H1 (cell line): ENCODE data around the gene FGFR2. TPM values are rescaled to one million over a fixed set of nuclear protein-coding genes. Genes with fewer than 3 reads are reported as not detected.

ENCODE experiments used
- CTCF ChIA-PET: fragments of 300-600 bp; sonication (Branson Sonifier 250); formaldehyde crosslinking; loops from one replicate; lab custom pipeline; 2021; ENCODE audit not compliant: partially characterized antibody; lab: Charles Lee
- POLR2A ChIA-PET: fragments of 300-600 bp; sonication (Branson Sonifier 250); formaldehyde crosslinking; loops from one replicate; lab custom pipeline; 2021; ENCODE audit warnings: inconsistent platforms; ENCODE audit not compliant: partially characterized antibody; lab: Charles Lee
- DNase-seq, 2 experiments: peaks; one replicate each; pipeline versions ENCODE4 v3.0.0 to v3.0.0-alpha.2; 2010 to 2022; ENCODE audit warnings: low spot score in 2 of 2, low read depth in 1 of 2, mixed read lengths in 1 of 2
- FAIRE-seq: peaks from 2 replicates; lab custom pipeline; 2011; peaks lifted over from hg19 to GRCh38; lab: Jason Lieb, UNC
- H2AFZ ChIP-seq: 2 replicates; pipeline ENCODE4 v1.8.1; 2012; ENCODE audit warnings: low read length, inconsistent platforms
- H2AK5ac ChIP-seq: 2 replicates; pipeline ENCODE4 v1.6.1; 2013; ENCODE audit warnings: low read depth, low read length
- H2BK120ac ChIP-seq: replicated peaks from 2 replicates; pipeline ENCODE3; 2013; ENCODE audit warnings: low read depth, low read length, inconsistent platforms
- H2BK12ac ChIP-seq: 2 replicates; pipeline ENCODE4 v1.6.1; 2013; ENCODE audit warnings: low read depth, low read length
- H2BK15ac ChIP-seq: 2 replicates; pipeline ENCODE4 v1.6.1; 2013; ENCODE audit warnings: low read length
- H2BK20ac ChIP-seq: 2 replicates; pipeline ENCODE4 v1.6.1; 2013; ENCODE audit warnings: low read length
- H2BK5ac ChIP-seq: 2 replicates; pipeline ENCODE4 v1.6.1; 2013; ENCODE audit warnings: low read depth, low read length
- H3K14ac ChIP-seq: 2 replicates; pipeline ENCODE4 v1.6.1; 2013; ENCODE audit warnings: inconsistent platforms; ENCODE audit not compliant: insufficient read length
- H3K18ac ChIP-seq: 2 replicates; pipeline ENCODE4 v1.6.1; 2013; ENCODE audit warnings: low read length; ENCODE audit errors: extremely low read depth
- H3K23ac ChIP-seq: 2 replicates; pipeline ENCODE4 v1.6.1; 2013; ENCODE audit warnings: inconsistent platforms; ENCODE audit not compliant: insufficient read length
- H3K23me2 ChIP-seq: 2 replicates; pipeline ENCODE4 v1.6.1; 2013; ENCODE audit warnings: low read depth, low read length
- H3K27ac ChIP-seq: 2 replicates; pipeline ENCODE4 v1.6.1; 2011; ENCODE audit warnings: low read depth, low read length, inconsistent platforms
- H3K27me3 ChIP-seq, 4 experiments: replicated peaks in 1 of 4; 1 replicate in 1 of 4; 2 replicates in 3 of 4; pipeline versions ENCODE4 v1.6.1 to v1.8.1; 2011 to 2013; ENCODE audit warnings: low read length in 3 of 4, mild to moderate bottlenecking in 3 of 4, inconsistent platforms in 2 of 4, mixed read lengths in 2 of 4, moderate library complexity in 1 of 4; ENCODE audit not compliant: control insufficient read depth in 3 of 4, insufficient read depth in 3 of 4; ENCODE audit errors: extremely low read depth in 1 of 4
- H3K36me3 ChIP-seq, 4 experiments: 2 replicates each; pipeline versions ENCODE4 v1.6.1 to v1.8.1; 2011 to 2013; ENCODE audit warnings: mild to moderate bottlenecking in 4 of 4, low read length in 3 of 4, moderate library complexity in 2 of 4, control low read depth in 1 of 4, inconsistent platforms in 1 of 4; ENCODE audit not compliant: insufficient read depth in 4 of 4, control insufficient read depth in 2 of 4
- H3K4ac ChIP-seq: replicated peaks from 2 replicates; pipeline ENCODE3; 2013; ENCODE audit warnings: low read length, low read depth, mixed read lengths, inconsistent platforms; ENCODE audit not compliant: insufficient read length
- H3K4me1 ChIP-seq, 4 experiments: replicated peaks in 1 of 4; 1 replicate in 1 of 4; 2 replicates in 3 of 4; pipeline versions ENCODE4 v1.6.1 to v1.8.1; 2011 to 2013; ENCODE audit warnings: low read length in 3 of 4, inconsistent platforms in 2 of 4, mixed read lengths in 1 of 4; ENCODE audit not compliant: insufficient read depth in 4 of 4, control insufficient read depth in 3 of 4
- H3K4me2 ChIP-seq, 2 experiments: 2 replicates each; pipeline versions ENCODE4 v1.6.1 to v1.8.1; 2011 to 2013; ENCODE audit warnings: low read depth in 2 of 2, low read length in 2 of 2, control low read depth in 1 of 2, inconsistent platforms in 1 of 2, mild to moderate bottlenecking in 1 of 2; ENCODE audit not compliant: insufficient read depth in 1 of 2
- H3K4me3 ChIP-seq, 4 experiments: fragments of 200-600, 300-600 bp in 1 of 4; sonication (generic), shearing (Covaris generic), sonication (Bioruptor Twin) in 1 of 4; 2 replicates each; pipeline versions ENCODE4 v1.5.1 to v1.8.1; 2011 to 2016; ENCODE audit warnings: low read length in 4 of 4, low read depth in 3 of 4, control low read depth in 2 of 4, inconsistent platforms in 2 of 4, mild to moderate bottlenecking in 2 of 4, mixed read lengths in 1 of 4, moderate library complexity in 1 of 4; ENCODE audit not compliant: insufficient read depth in 2 of 4; ENCODE audit errors: extremely low read depth in 1 of 4
- H3K56ac ChIP-seq: replicated peaks from 2 replicates; pipeline ENCODE3; 2013; ENCODE audit warnings: low read depth, mild to moderate bottlenecking, mixed read lengths, low read length, inconsistent platforms; ENCODE audit not compliant: insufficient read length
- H3K79me1 ChIP-seq: 2 replicates; pipeline ENCODE4 v1.6.1; 2013; ENCODE audit warnings: low read depth, low read length, control low read depth
- H3K79me2 ChIP-seq, 2 experiments: 2 replicates each; pipeline versions ENCODE4 v1.6.1 to v1.8.1; 2012 to 2013; ENCODE audit warnings: low read length in 2 of 2, mild to moderate bottlenecking in 2 of 2, inconsistent platforms in 1 of 2; ENCODE audit not compliant: insufficient read depth in 2 of 2, control insufficient read depth in 1 of 2
- H3K9ac ChIP-seq, 4 experiments: replicated peaks in 1 of 4; 1 replicate in 1 of 4; 2 replicates in 3 of 4; pipeline versions ENCODE4 v1.6.1 to v1.8.1; 2011 to 2013; ENCODE audit warnings: low read depth in 3 of 4, low read length in 3 of 4, control low read depth in 2 of 4, mild to moderate bottlenecking in 2 of 4, moderate library complexity in 2 of 4, inconsistent platforms in 1 of 4; ENCODE audit errors: extremely low read depth in 1 of 4
- H3K9me3 ChIP-seq, 2 experiments: 2 replicates each; pipeline versions ENCODE4 v1.6.1 to v1.8.1; 2012 to 2013; ENCODE audit warnings: mild to moderate bottlenecking in 2 of 2, moderate library complexity in 2 of 2, control low read depth in 1 of 2, inconsistent platforms in 1 of 2, low read depth in 1 of 2, low read length in 1 of 2, mixed read lengths in 1 of 2; ENCODE audit not compliant: insufficient read depth in 2 of 2
- H4K20me1 ChIP-seq, 2 experiments: replicated peaks in 1 of 2; 2 replicates each; pipeline versions ENCODE3 to v1.8.1; 2011 to 2013; ENCODE audit warnings: inconsistent platforms in 2 of 2, low read length in 2 of 2, mild to moderate bottlenecking in 1 of 2; ENCODE audit not compliant: insufficient read depth in 2 of 2, control insufficient read depth in 1 of 2
- H4K5ac ChIP-seq: 2 replicates; pipeline ENCODE4 v1.6.1; 2013; ENCODE audit warnings: low read length, low read depth, mixed read lengths, inconsistent platforms; ENCODE audit not compliant: insufficient read length
- H4K8ac ChIP-seq: 2 replicates; pipeline ENCODE4 v1.8.0; 2013; ENCODE audit warnings: mild to moderate bottlenecking, moderate library complexity, low read length, inconsistent platforms; ENCODE audit not compliant: insufficient read depth; ENCODE audit errors: extremely low read depth
- H4K91ac ChIP-seq: replicated peaks from 2 replicates; pipeline ENCODE3; 2013; ENCODE audit warnings: low read length, mixed read lengths, inconsistent platforms; ENCODE audit not compliant: insufficient read length
- BACH1 ChIP-seq: IDR thresholded peaks from 2 replicates; pipeline ENCODE4 v1.6.1; 2012; ENCODE audit warnings: low read length, improper control_type of control experiment
- BRCA1 ChIP-seq: IDR thresholded peaks from 2 replicates; pipeline ENCODE4 v1.6.1; 2012; ENCODE audit warnings: low read depth, low read length, improper control_type of control experiment
- CTCF ChIP-seq, 3 experiments: IDR thresholded peaks; 1 replicate in 2 of 3; 2 replicates in 1 of 3; pipeline versions ENCODE4 v1.5.1 to v1.6.1; 2011; ENCODE audit warnings: low read length in 3 of 3, mild to moderate bottlenecking in 3 of 3, inconsistent platforms in 2 of 3, low read depth in 1 of 3, moderate library complexity in 1 of 3; ENCODE audit not compliant: insufficient read depth in 1 of 3; ENCODE audit errors: control extremely low read depth in 1 of 3
- HDAC2 ChIP-seq, 2 experiments: fragments of 300-600 bp in 1 of 2; sonication (generic) in 1 of 2; IDR thresholded peaks; 2 replicates each; pipeline ENCODE4 v1.6.1; 2011 to 2012; ENCODE audit warnings: low read depth in 2 of 2, low read length in 2 of 2, mild to moderate bottlenecking in 2 of 2, moderate library complexity in 2 of 2, borderline replicate concordance in 1 of 2, inconsistent platforms in 1 of 2
- HDAC6 ChIP-seq: IDR thresholded peaks from one replicate; pipeline ENCODE4 v1.7.1; 2012; ENCODE audit warnings: low read depth, mild to moderate bottlenecking, inconsistent platforms, low read length, moderate library complexity
- MAFK ChIP-seq: IDR thresholded peaks from 2 replicates; pipeline ENCODE4 v1.6.1; 2012; ENCODE audit warnings: low read depth, mild to moderate bottlenecking, improper control_type of control experiment, low read length
- RAD21 ChIP-seq, 2 experiments: IDR thresholded peaks in 1 of 2; conservative IDR thresholded peaks in 1 of 2; 2 replicates each; pipeline ENCODE4 v1.6.1; 2011; ENCODE audit warnings: low read depth in 2 of 2, low read length in 2 of 2, improper control_type of control experiment in 1 of 2, inconsistent platforms in 1 of 2, mild to moderate bottlenecking in 1 of 2, moderate library complexity in 1 of 2
- RBBP5 ChIP-seq: IDR thresholded peaks from 2 replicates; pipeline ENCODE4 v1.7.1; 2012; ENCODE audit warnings: low read depth, mild to moderate bottlenecking, inconsistent platforms, low read length, moderate library complexity, borderline replicate concordance
- RXRA ChIP-seq: IDR thresholded peaks from 2 replicates; pipeline ENCODE4 v1.6.1; 2011; ENCODE audit warnings: low read depth, mild to moderate bottlenecking, low read length, moderate library complexity; ENCODE audit not compliant: insufficient read depth
- SIRT6 ChIP-seq: IDR thresholded peaks from one replicate; pipeline ENCODE4 v1.7.1; 2012; ENCODE audit warnings: low read length, inconsistent platforms
- SIX5 ChIP-seq: IDR thresholded peaks from 2 replicates; pipeline ENCODE4 v1.6.1; 2011; ENCODE audit warnings: mild to moderate bottlenecking, low read depth, low read length
- SP2 ChIP-seq: IDR thresholded peaks from 2 replicates; pipeline ENCODE4 v1.6.1; 2012; ENCODE audit warnings: mild to moderate bottlenecking, low read length, inconsistent platforms
- WGBS, 2 experiments: shearing (Covaris generic) in 1 of 2; methylation state at CpG; one replicate each; pipeline versions ENCODE4 v1.1.6 to v1.1.7; 2013 to 2015; ENCODE audit warnings: low lambda C conversion rate in 2 of 2, mixed read lengths in 2 of 2, inconsistent platforms in 1 of 2, low coverage in 1 of 2, missing lambda C conversion rate in 1 of 2; ENCODE audit not compliant: insufficient replicate concordance in 2 of 2, insufficient coverage in 1 of 2, insufficient read length in 1 of 2; ENCODE audit errors: extremely low coverage in 1 of 2, missing lambda C conversion rate in 1 of 2; 5-methylcytosine and 5-hydroxymethylcytosine counted together
- polyA plus RNA-seq, 7 experiments: library from polyadenylated mRNA; depleted of rRNA in 3 of 7; stranded (reverse) in 5 of 7; unstranded in 2 of 7; fragments of >200 nt in 5 of 7; fragments of 200-250 nt in 2 of 7; gene quantifications; 1 replicate in 5 of 7; 2 replicates in 1 of 7; 4 replicates in 1 of 7; pipeline versions ENCODE4 v1.2.1 to v1.2.3, GENCODE V29; 2011 to 2013; ENCODE audit warnings: missing spikeins in 2 of 7, mixed read lengths in 2 of 7
- total RNA-seq: library from RNA; stranded (reverse); fragmentation: NEBNext Ultra II Directional; extraction: Animal tissue kit (Norgen Biotek cat#: 25700); gene quantifications from 2 replicates; pipeline ENCODE4 v1.2.1, GENCODE V29; 2021

The FGFR2 gene
- total and polyA plus RNA-seq, 2 of the 8 experiments (the other 6 are each of a cell fraction or from before 2014, with no cell fraction given), result 50.2 to 81.2 TPM

- H3K79me2 ChIP-seq, result no peaks in the 10 kb centered on the region
- H4K91ac ChIP-seq, result no peak overlapping the region
- ChIA-PET POLR2A (interaction anchor here (0.6 kb wide), 1 partner anchor 94 kb away, joined by 6 read pairs; no protein-coding TSS in a partner anchor), CTCF (no interaction called here)
- no peaks in the 10 kb centered on the region for H3K23me2 ChIP-seq
- no peak overlapping the region for H2BK12ac ChIP-seq
- no peak overlapping the region for H4K8ac ChIP-seq
- no peak overlapping the region for H3K14ac ChIP-seq
- H2BK20ac ChIP-seq, result no peak overlapping the region
- H4K5ac ChIP-seq, result no peak overlapping the region
- H2AK5ac ChIP-seq, result no peak overlapping the region
- H3K23ac ChIP-seq, result no peak overlapping the region
- no peak overlapping the region for H2BK15ac ChIP-seq
- no peak overlapping the region for H2AFZ ChIP-seq
- H2BK120ac ChIP-seq, result no peak overlapping the region
- no peak overlapping the region for H3K4ac ChIP-seq
- H3K4me1 ChIP-seq, result no peaks in the 10 kb centered on the region
- FAIRE-seq (no peak), DNase-seq (no peak)
- no peaks in the 10 kb centered on the region for H3K36me3 ChIP-seq
- H3K27me3 ChIP-seq, result no peaks in the 10 kb centered on the region
- H3K4me3 ChIP-seq, result no peak overlapping the region
- H3K4me2 ChIP-seq, result no peak overlapping the region
- TF ChIP-seq SIRT6 (no peak), HDAC6 (no peak), RAD21 (IDR thresholded peaks at IDR 0.05 in 1 of 2, conservative IDR thresholded peaks at IDR 0.05 in 1 of 2; ENCODE audit: low read depth in 2 of 2, low read length in 2 of 2) (no peak), RXRA (no peak), SIX5 (no peak), BRCA1 (no peak), CTCF (IDR thresholded peaks at IDR 0.05; ENCODE audit: control extremely low read depth in 1 of 3, insufficient read depth in 1 of 3, low read depth in 1 of 3, low read length in 3 of 3) (no peak), BACH1 (no peak), SP2 (no peak), RBBP5 (no peak), HDAC2 (IDR thresholded peaks at IDR 0.05; ENCODE audit: borderline replicate concordance in 1 of 2, low read depth in 2 of 2, low read length in 2 of 2) (no peak), MAFK (no peak)
- no peaks in the 10 kb centered on the region for H4K20me1 ChIP-seq
- H3K27ac ChIP-seq, result no peak overlapping the region
- H2BK5ac ChIP-seq, result no peak overlapping the region
- H3K56ac ChIP-seq, result no peak overlapping the region
- WGBS, 2 experiments, result 85% methylated on average over 4 of the region's 4 CpGs; no CpG with 5 or more reads in 1 of the 2 experiments
- H3K9ac ChIP-seq, result no peak overlapping the region
- no peaks in the 10 kb centered on the region for H3K9me3 ChIP-seq
- no peaks in the 10 kb centered on the region for H3K79me1 ChIP-seq
- no peak overlapping the region for H3K18ac ChIP-seq
Observed at GRCh38 chr10:121452581-121452980, 145.7 kb downstream of the FGFR2 start.
